ENCODE results near the gene BCOR.

The BCOR gene

GRCh38 chrX:40097504-40098263 lies at the start of gene BCOR:
BCOR (minus strand) TSS chrX:40097958; CDS start chrX:40077929, 20,029 bp downstream.
- DNase-seq, result peak; percentile 76

GRCh38 chrX:40147126-40147952 lies 49.6 kb upstream of the BCOR start:
- no peak for DNase-seq

- peak; percentile 62 for DNase-seq
These were observed 48.7 kb upstream of the BCOR start for GRCh38 chrX:40146262-40147125.

- DNase-seq, result no peak
These were observed 48.1 kb upstream of the BCOR start for GRCh38 chrX:40145923-40146261.

- no peak for DNase-seq
These were observed 47.5 kb upstream of the BCOR start for GRCh38 chrX:40145001-40145922.

- DNase-seq, result no peak
These were observed 46.8 kb upstream of the BCOR start for GRCh38 chrX:40144576-40144975.

GRCh38 chrX:40143987-40144386 lies 46.2 kb upstream of the BCOR start:
- DNase-seq, result no peak

- DNase-seq, result no peak
These were observed 45.2 kb upstream of the BCOR start for GRCh38 chrX:40143001-40143400.

GRCh38 chrX:40142417-40142816 lies 44.7 kb upstream of the BCOR start:
- no peak for DNase-seq

GRCh38 chrX:40140706-40141499 lies 43.1 kb upstream of the BCOR start:
- no peak for DNase-seq

- DNase-seq, result no peak
These were observed 35.0 kb upstream of the BCOR start for GRCh38 chrX:40132751-40133150.

GRCh38 chrX:40131654-40132337 lies 34.0 kb upstream of the BCOR start:
- no peak for DNase-seq

- DNase-seq, result no peak
These were observed 32.4 kb upstream of the BCOR start for GRCh38 chrX:40130207-40130606.

GRCh38 chrX:40127052-40127451 lies 29.3 kb upstream of the BCOR start:
- no peak for DNase-seq

GRCh38 chrX:40122487-40122886 lies 24.7 kb upstream of the BCOR start:
- DNase-seq, result no peak

- no peak for DNase-seq
These were observed 23.9 kb upstream of the BCOR start for GRCh38 chrX:40121618-40122017.

GRCh38 chrX:40120838-40121580 lies 23.3 kb upstream of the BCOR start:
- no peak for DNase-seq

GRCh38 chrX:40117715-40118285 lies 20.0 kb upstream of the BCOR start:
- no peak for DNase-seq

- no peak for DNase-seq
These were observed 19.2 kb upstream of the BCOR start for GRCh38 chrX:40116925-40117324.

- no peak for DNase-seq
These were observed 15.2 kb upstream of the BCOR start for GRCh38 chrX:40112996-40113395.

Measured in NCI-H345 (cell line).